AG10803 (cell line): Measurements from ENCODE around the gene ASB10.

Source experiments
- DNase-seq: peaks from one replicate; pipeline ENCODE4 v3.0.0; 2010; ENCODE audit warnings: low read depth
- H3K4me3 ChIP-seq: 2 replicates; pipeline ENCODE4 v1.5.1; 2011; ENCODE audit warnings: mild to moderate bottlenecking, low read length, control low read depth
- CTCF ChIP-seq: conservative IDR thresholded peaks from 2 replicates; pipeline ENCODE4 v1.5.1; 2011; ENCODE audit warnings: mild to moderate bottlenecking, low read length, control low read depth, inconsistent platforms

ASB10 gene

GRCh38 chr7:151193203-151193978, 6.3 kb upstream of the ASB10 start:
- DNase-seq, result no peak
- H3K4me3 ChIP-seq, result no peak overlapping the region
- TF ChIP-seq CTCF, result no peak

GRCh38 chr7:151192002-151192539, 5.0 kb upstream of the ASB10 start:
- no peak for DNase-seq
- H3K4me3 ChIP-seq, result no peak overlapping the region
- no peak for TF ChIP-seq CTCF

GRCh38 chr7:151191544-151191943, 4.5 kb upstream of the ASB10 start:
- DNase-seq, result no peak
- no peak for TF ChIP-seq CTCF
- H3K4me3 ChIP-seq, result no peak overlapping the region

GRCh38 chr7:151189038-151189437, 2.0 kb upstream of the ASB10 start:
- no peak for TF ChIP-seq CTCF
- DNase-seq, result no peak
- H3K4me3 ChIP-seq, result no peak overlapping the region

- TF ChIP-seq CTCF, result no peak
- no peak for DNase-seq
These were observed 1.1 kb upstream of the ASB10 start for GRCh38 chr7:151188252-151188542.

GRCh38 chr7:151187409-151188251, 580 bp upstream of the ASB10 start:
- no peak overlapping the region for H3K4me3 ChIP-seq
- no peak for DNase-seq
- no peak for TF ChIP-seq CTCF

More at GRCh38 chr7:151188252-151188542, 1.1 kb upstream of the ASB10 start:
- H3K4me3 ChIP-seq, result no peak overlapping the region
